H9 (cell line): ENCODE results near the gene GRIK1. TPM values are rescaled to one million over a fixed set of nuclear protein-coding genes. Genes with fewer than 3 reads are reported as not detected.

Source experiments
- DNase-seq: peaks from one replicate; pipeline ENCODE4 v3.0.0-alpha.2; 2017
- H2AFZ ChIP-seq: one replicate; pipeline ENCODE4 v1.6.1; 2013; ENCODE audit warnings: mild to moderate bottlenecking, low read length, control low read depth, moderate library complexity
- H2AK5ac ChIP-seq: 2 replicates; pipeline ENCODE4 v1.6.1; 2013; ENCODE audit warnings: low read length, control low read depth, mixed read lengths; ENCODE audit not compliant: insufficient read length
- H2BK120ac ChIP-seq: one replicate; pipeline ENCODE4 v1.6.1; 2013; ENCODE audit warnings: low read depth, mild to moderate bottlenecking, low read length, control low read depth, inconsistent platforms; ENCODE audit not compliant: poor library complexity, severe bottlenecking
- H2BK12ac ChIP-seq: 2 replicates; pipeline ENCODE4 v1.6.1; 2013; ENCODE audit warnings: low read length, control low read depth, mixed read lengths, low read depth; ENCODE audit not compliant: insufficient read length
- H2BK15ac ChIP-seq: 2 replicates; pipeline ENCODE4 v1.6.1; 2013; ENCODE audit warnings: low read depth, low read length, control low read depth
- H2BK20ac ChIP-seq: one replicate; pipeline ENCODE4 v1.6.1; 2013; ENCODE audit warnings: low read depth, mild to moderate bottlenecking, low read length, control low read depth, inconsistent platforms; ENCODE audit not compliant: poor library complexity, severe bottlenecking
- H2BK5ac ChIP-seq: 2 replicates; pipeline ENCODE4 v1.6.1; 2013; ENCODE audit warnings: low read length, control low read depth, mixed read lengths; ENCODE audit not compliant: insufficient read length
- H3K14ac ChIP-seq: 2 replicates; pipeline ENCODE4 v1.6.1; 2013; ENCODE audit warnings: low read length, control low read depth; ENCODE audit not compliant: insufficient read depth
- H3K18ac ChIP-seq: 2 replicates; pipeline ENCODE4 v1.6.1; 2013; ENCODE audit warnings: low read depth, mild to moderate bottlenecking, mixed read lengths, low read length, control low read depth; ENCODE audit not compliant: insufficient read length
- H3K23ac ChIP-seq: 2 replicates; pipeline ENCODE4 v1.6.1; 2013; ENCODE audit warnings: low read length, control low read depth, mixed read lengths, low read depth; ENCODE audit not compliant: insufficient read length
- H3K23me2 ChIP-seq: 2 replicates; pipeline ENCODE4 v1.6.1; 2013; ENCODE audit warnings: low read depth, mild to moderate bottlenecking, mixed read lengths, low read length, control low read depth; ENCODE audit not compliant: insufficient read length, poor library complexity, severe bottlenecking
- H3K27ac ChIP-seq: 2 replicates; pipeline ENCODE4 v1.5.1; 2013; ENCODE audit warnings: low read length, control low read depth, mixed read lengths, low read depth; ENCODE audit not compliant: insufficient read length
- H3K27me3 ChIP-seq: 2 replicates; pipeline ENCODE4 v1.6.1; 2013; ENCODE audit warnings: low read length, control low read depth, inconsistent platforms; ENCODE audit not compliant: insufficient read depth
- H3K4ac ChIP-seq: 2 replicates; pipeline ENCODE4 v1.6.1; 2013; ENCODE audit warnings: low read depth, mild to moderate bottlenecking, control low read depth, inconsistent platforms, low read length, moderate library complexity
- H3K4me1 ChIP-seq: 2 replicates; pipeline ENCODE4 v1.6.1; 2013; ENCODE audit warnings: low read length, control low read depth, inconsistent platforms; ENCODE audit not compliant: insufficient read depth
- H3K4me2 ChIP-seq: 2 replicates; pipeline ENCODE4 v1.6.1; 2013; ENCODE audit warnings: low read length, control low read depth, mixed read lengths; ENCODE audit not compliant: insufficient read length, insufficient read depth
- H3K56ac ChIP-seq: 2 replicates; pipeline ENCODE4 v1.6.1; 2013; ENCODE audit warnings: low read depth, mild to moderate bottlenecking, mixed read lengths, low read length, control low read depth; ENCODE audit not compliant: insufficient read length
- H3K79me1 ChIP-seq: 2 replicates; pipeline ENCODE4 v1.6.1; 2013; ENCODE audit warnings: low read depth, mild to moderate bottlenecking, moderate library complexity, low read length, control low read depth, inconsistent platforms; ENCODE audit not compliant: insufficient read depth, poor library complexity, severe bottlenecking
- H3K79me2 ChIP-seq: 2 replicates; pipeline ENCODE4 v1.6.1; 2013; ENCODE audit warnings: low read length, control low read depth, inconsistent platforms; ENCODE audit not compliant: insufficient read depth
- H3K9ac ChIP-seq: 2 replicates; pipeline ENCODE4 v1.6.1; 2013; ENCODE audit warnings: low read length, control low read depth, mixed read lengths; ENCODE audit not compliant: insufficient read length; ENCODE audit errors: extremely low read depth
- H3K9me3 ChIP-seq: one replicate; pipeline ENCODE4 v1.6.1; 2013; ENCODE audit warnings: low read depth, low read length, inconsistent platforms; ENCODE audit not compliant: control insufficient read depth
- H3T11ph ChIP-seq: one replicate; pipeline ENCODE4 v1.6.1; 2013; ENCODE audit warnings: mild to moderate bottlenecking, low read length, control low read depth, inconsistent platforms
- H4K20me1 ChIP-seq: one replicate; pipeline ENCODE4 v1.6.1; 2013; ENCODE audit not compliant: control insufficient read depth, insufficient read length, insufficient read depth
- H4K5ac ChIP-seq: 2 replicates; pipeline ENCODE4 v1.6.1; 2013; ENCODE audit warnings: low read depth, mild to moderate bottlenecking, mixed read lengths, low read length, control low read depth; ENCODE audit not compliant: insufficient read length
- H4K8ac ChIP-seq: replicated peaks from 2 replicates; pipeline ENCODE4 v1.6.1; 2013; ENCODE audit warnings: low read length, control low read depth, mixed read lengths, low read depth; ENCODE audit not compliant: insufficient read length
- H4K91ac ChIP-seq: 2 replicates; pipeline ENCODE4 v1.6.1; 2013; ENCODE audit warnings: low read depth, mild to moderate bottlenecking, moderate library complexity, mixed read lengths, low read length, control low read depth; ENCODE audit not compliant: insufficient read length
- H3K27ac Mint-ChIP-seq, 3 experiments: 2 replicates in 2 of 3; 3 replicates in 1 of 3; pipeline ENCODE4 v1.8.0; 2020 to 2021; ENCODE audit warnings: mixed read lengths in 3 of 3, mild to moderate bottlenecking in 1 of 3, moderate library complexity in 1 of 3
- H3K27me3 Mint-ChIP-seq: 2 replicates; pipeline ENCODE4 v1.8.0; 2021; ENCODE audit warnings: low read depth, mild to moderate bottlenecking, moderate library complexity, mixed read lengths
- H3K36me3 Mint-ChIP-seq, 3 experiments: 2 replicates in 2 of 3; 3 replicates in 1 of 3; pipeline ENCODE4 v1.8.0; 2020 to 2021; ENCODE audit warnings: low read depth in 3 of 3, mixed read lengths in 3 of 3; ENCODE audit not compliant: insufficient read depth in 1 of 3
- H3K4me1 Mint-ChIP-seq, 2 experiments: 2 replicates each; pipeline ENCODE4 v1.8.0; 2020; ENCODE audit warnings: mixed read lengths in 2 of 2
- H3K4me3 Mint-ChIP-seq, 2 experiments: 2 replicates in 1 of 2; 3 replicates in 1 of 2; pipeline ENCODE4 v1.8.0; 2020 to 2021; ENCODE audit warnings: mild to moderate bottlenecking in 2 of 2, mixed read lengths in 2 of 2, moderate library complexity in 1 of 2
- H3K9me3 Mint-ChIP-seq, 2 experiments: 2 replicates in 1 of 2; 3 replicates in 1 of 2; pipeline ENCODE4 v1.8.0; 2020; ENCODE audit warnings: mild to moderate bottlenecking in 2 of 2, mixed read lengths in 2 of 2, moderate library complexity in 1 of 2
- CTCF ChIP-seq: fragments of 200-600 bp; sonication (generic); conservative IDR thresholded peaks from 3 replicates; pipeline ENCODE4 v1.8.0; 2021; ENCODE audit warnings: antibody characterized with exemption, mild to moderate bottlenecking
- WGBS: extraction: QIAGEN DNeasy Blood & Tissue Kit; methylation state at CpG from one replicate; pipeline ENCODE4 v1.1.7; 2013; ENCODE audit warnings: missing lambda C conversion rate, low lambda C conversion rate, mixed read lengths; ENCODE audit not compliant: insufficient read length; ENCODE audit errors: extremely low coverage; 5-methylcytosine and 5-hydroxymethylcytosine counted together
- total RNA-seq: library from RNA; stranded (reverse); gene quantifications from 2 replicates; pipeline ENCODE4 v1.2.1, GENCODE V29; 2021

GRIK1 gene
- total RNA-seq, 1 experiment from 2014 or later, result not detected

- no peak for TF ChIP-seq CTCF
- WGBS, result no CpG with 5 or more reads among the region's 6 CpGs
- H3K27ac ChIP-seq, result no peak overlapping the region
- H3K18ac ChIP-seq, result no peak overlapping the region
- Mint-ChIP-seq H3K9me3 (no peaks in the 10 kb centered on the region), H3K4me1 (peaks cover 9 to 14% of the 10 kb centered on the region in 2 experiments), H3K27ac (no peak overlapping the region), H3K4me3 (peak overlapping the region; percentile 82 to 86), H3K36me3 (no peaks in the 10 kb centered on the region), H3K27me3 (peaks cover 76% of the 10 kb centered on the region)
- H2AFZ ChIP-seq, result no peak overlapping the region
- H3K27me3 ChIP-seq, result peaks cover 28% of the 10 kb centered on the region
- H3K23ac ChIP-seq, result no peak overlapping the region
- no peaks in the 10 kb centered on the region for H3K79me1 ChIP-seq
- no peaks in the 10 kb centered on the region for H3K4me1 ChIP-seq
- no peak overlapping the region for H2BK120ac ChIP-seq
- H3K14ac ChIP-seq, result no peak overlapping the region
- peak overlapping the region; percentile 92 for H3K4me2 ChIP-seq
- H3K56ac ChIP-seq, result no peak overlapping the region
- DNase-seq, result no peak
- H3K23me2 ChIP-seq, result peaks cover 12% of the 10 kb centered on the region
- H3K4ac ChIP-seq, result no peak overlapping the region
- H4K91ac ChIP-seq, result no peak overlapping the region
- no peak overlapping the region for H2AK5ac ChIP-seq
- no peaks in the 10 kb centered on the region for H3K9me3 ChIP-seq
- no peak overlapping the region for H3K9ac ChIP-seq
- no peaks in the 10 kb centered on the region for H4K20me1 ChIP-seq
- no peak overlapping the region for H2BK20ac ChIP-seq
- no peak overlapping the region for H4K5ac ChIP-seq
- H3K79me2 ChIP-seq, result no peaks in the 10 kb centered on the region
- no peak overlapping the region for H3T11ph ChIP-seq
- no peak overlapping the region for H2BK15ac ChIP-seq
- H4K8ac ChIP-seq, result no peak overlapping the region
- no peak overlapping the region for H2BK12ac ChIP-seq
- no peak overlapping the region for H2BK5ac ChIP-seq
Observed at GRCh38 chr21:29940361-29940760, 565 bp upstream of the GRIK1 start.
